T-helper 2 cell (primary cell): Measurements from ENCODE around the gene HIPK2.

Experiments
- DNase-seq, 5 experiments: peaks; one replicate each; pipeline versions ENCODE4 v3.0.0 to v3.0.0-alpha.2; 2012 to 2022

The HIPK2 gene

GRCh38 chr7:139713061-139713460 is 64.7 kb downstream of the HIPK2 start:
- DNase-seq, result no peak

GRCh38 chr7:139711991-139712743 is 65.6 kb downstream of the HIPK2 start:
- DNase-seq, result no peak

- DNase-seq, result no peak
These were observed 67.8 kb downstream of the HIPK2 start for GRCh38 chr7:139710036-139710435.

- DNase-seq, result no peak
These were observed 68.3 kb downstream of the HIPK2 start for GRCh38 chr7:139709485-139709884.

- no peak for DNase-seq
These were observed 69.3 kb downstream of the HIPK2 start for GRCh38 chr7:139708541-139708940.

GRCh38 chr7:139706837-139707236 is 71.0 kb downstream of the HIPK2 start:
- no peak for DNase-seq

- no peak for DNase-seq
These were observed 73.4 kb downstream of the HIPK2 start for GRCh38 chr7:139704308-139704879.

- no peak for DNase-seq
These were observed 74.1 kb downstream of the HIPK2 start for GRCh38 chr7:139703487-139704307.

- DNase-seq, result no peak
These were observed 74.8 kb downstream of the HIPK2 start for GRCh38 chr7:139702811-139703486.

- no peak for DNase-seq
These were observed 75.5 kb downstream of the HIPK2 start for GRCh38 chr7:139702313-139702731.

- no peak for DNase-seq
These were observed 75.9 kb downstream of the HIPK2 start for GRCh38 chr7:139701908-139702307.

- no peak for DNase-seq
These were observed 77.1 kb downstream of the HIPK2 start for GRCh38 chr7:139700505-139701235.

GRCh38 chr7:139699640-139700504 is 77.9 kb downstream of the HIPK2 start:
- no peak for DNase-seq

GRCh38 chr7:139698844-139699243 is 79.0 kb downstream of the HIPK2 start:
- no peak for DNase-seq

GRCh38 chr7:139698278-139698677 is 79.5 kb downstream of the HIPK2 start:
- DNase-seq, result no peak

GRCh38 chr7:139697056-139697455 is 80.7 kb downstream of the HIPK2 start:
- DNase-seq, result no peak

- DNase-seq, result no peak
These were observed 81.2 kb downstream of the HIPK2 start for GRCh38 chr7:139696552-139696951.

GRCh38 chr7:139695588-139695987 is 82.2 kb downstream of the HIPK2 start:
- DNase-seq, result no peak

GRCh38 chr7:139695051-139695450 is 82.7 kb downstream of the HIPK2 start:
- DNase-seq, result no peak

GRCh38 chr7:139694389-139694676 is 83.5 kb downstream of the HIPK2 start:
- no peak for DNase-seq

GRCh38 chr7:139693651-139694388 is 84.0 kb downstream of the HIPK2 start:
- DNase-seq, result no peak
